AG04450 (cell line): Measurements from ENCODE around the gene MAML2. TPM values are rescaled to one million over a fixed set of nuclear protein-coding genes. Genes with fewer than 3 reads are reported as not detected.

Source experiments
- CTCF ChIA-PET: fragments of 300-600, 350-600 bp; formaldehyde crosslinking; extraction: SDS; loops from one replicate; lab custom pipeline; 2022; ENCODE audit warnings: antibody characterized with exemption, inconsistent platforms; lab: Charles Lee
- POLR2A ChIA-PET: fragments of 350-600 bp; formaldehyde crosslinking; extraction: SDS; loops from one replicate; lab custom pipeline; 2021; ENCODE audit warnings: antibody characterized with exemption, inconsistent platforms; lab: Yijun Ruan, JAX
- DNase-seq: peaks from one replicate; pipeline ENCODE4 v3.0.0-alpha.2; 2011; ENCODE audit warnings: low read depth, low spot score
- H3K27ac ChIP-seq: one replicate; pipeline ENCODE4 v1.5.1; 2012; ENCODE audit warnings: low read depth, low read length, control low read depth
- H3K27me3 ChIP-seq: one replicate; pipeline ENCODE4 v1.6.0; 2012; ENCODE audit warnings: low read length; ENCODE audit not compliant: control insufficient read depth, insufficient read depth
- H3K4me3 ChIP-seq: 2 replicates; pipeline ENCODE4 v1.5.1; 2011; ENCODE audit warnings: mild to moderate bottlenecking, low read depth, low read length, control low read depth
- H3K9me3 ChIP-seq: 2 replicates; pipeline ENCODE4 v1.5.1; 2012; ENCODE audit warnings: low read length; ENCODE audit not compliant: control insufficient read depth, insufficient read depth
- CTCF ChIP-seq: IDR thresholded peaks from 2 replicates; pipeline ENCODE4 v1.5.1; 2011; ENCODE audit warnings: low read depth, low read length, control low read depth, inconsistent platforms
- polyA plus RNA-seq: library from polyadenylated mRNA; depleted of rRNA; stranded (reverse); fragments of >200 nt; gene quantifications from 2 replicates; pipeline ENCODE4 v1.2.3, GENCODE V29; 2011

MAML2 gene
- polyA plus RNA-seq, 1 experiment = 23.0 TPM

GRCh38 chr11:96006037-96006436, 337.0 kb downstream of the MAML2 start:
- TF ChIP-seq CTCF = no peak
- no peaks in the 10 kb centered on the region for H3K27me3 ChIP-seq
- no peak overlapping the region for H3K27ac ChIP-seq
- H3K4me3 ChIP-seq = no peak overlapping the region
- DNase-seq = no peak
- no peaks in the 10 kb centered on the region for H3K9me3 ChIP-seq
- ChIA-PET CTCF (interaction anchor here (1.0 to 1.4 kb wide), 2 partner anchors 9 to 170 kb away, joined by 3 read pairs; no protein-coding TSS in a partner anchor), POLR2A (interaction anchor here (0.7 kb wide), 1 partner anchor 394 kb away, joined by 4 read pairs; no protein-coding TSS in a partner anchor)

GRCh38 chr11:96004862-96005261, 338.1 kb downstream of the MAML2 start:
- TF ChIP-seq CTCF = no peak
- no peak overlapping the region for H3K4me3 ChIP-seq
- ChIA-PET CTCF (interaction anchor here (1.4 kb wide), 1 partner anchor 169 kb away, joined by 3 read pairs; no protein-coding TSS in a partner anchor), POLR2A (no interaction called here)
- no peak overlapping the region for H3K27ac ChIP-seq
- H3K9me3 ChIP-seq = no peaks in the 10 kb centered on the region
- no peak for DNase-seq
- H3K27me3 ChIP-seq = no peaks in the 10 kb centered on the region

- Histone ChIP-seq H3K27me3 (no peaks in the 10 kb centered on the region), H3K4me3 (no peak overlapping the region), H3K27ac (no peak overlapping the region), H3K9me3 (no peaks in the 10 kb centered on the region)
- no peak for DNase-seq
- ChIA-PET CTCF (no interaction called here), POLR2A (no interaction called here)
- no peak for TF ChIP-seq CTCF
These were observed 340.2 kb downstream of the MAML2 start for GRCh38 chr11:96002754-96003290.

- ChIA-PET POLR2A (interaction anchor here (1.2 kb wide), 1 partner anchor 212 kb away, joined by 3 read pairs; the partner anchor contains the start of gene CEP57), CTCF (interaction anchor here (1.0 kb wide), 1 partner anchor 153 kb away, joined by 3 read pairs; no protein-coding TSS in a partner anchor)
- Histone ChIP-seq H3K27ac (no peak overlapping the region), H3K9me3 (no peaks in the 10 kb centered on the region), H3K27me3 (no peaks in the 10 kb centered on the region), H3K4me3 (no peak overlapping the region)
- no peak for TF ChIP-seq CTCF
- DNase-seq = no peak
These were observed 340.7 kb downstream of the MAML2 start for GRCh38 chr11:96002339-96002738.

- ChIA-PET CTCF (interaction anchor here (0.6 to 1.5 kb wide), 7 partner anchors 12 to 393 kb away, joined by 3 to 5 read pairs (median 3); partner anchors contain the start of gene MAML2), POLR2A (interaction anchor here (1.2 kb wide), 1 partner anchor 211 kb away, joined by 3 read pairs; the partner anchor contains the start of gene CEP57)
- Histone ChIP-seq H3K27me3 (no peaks in the 10 kb centered on the region), H3K27ac (no peak overlapping the region), H3K9me3 (no peaks in the 10 kb centered on the region), H3K4me3 (no peak overlapping the region)
- DNase-seq = peak; percentile 55
- TF ChIP-seq CTCF = no peak
These were observed 342.0 kb downstream of the MAML2 start for GRCh38 chr11:96001037-96001436.
